ENCODE data around the gene PODN.

- no peak for TF ChIP-seq CTCF (IDR thresholded peaks at IDR 0.05)
- no peak for TF ChIP-seq POLR2A (IDR thresholded peaks at IDR 0.05)
Measured at GRCh38 chr1:53112271-53112774, 50.3 kb downstream of the PODN start.
